ENCODE measurements around the gene NEK9.
"Not testable (repeated sequence)": the region's sequence is repeated elsewhere in the genome, so short reads cannot be mapped to it uniquely, and the experiment has no call there.

NEK9 gene
- 72.2 to 151 reads per million in 2 experiments for total RNA-seq

DNA sequence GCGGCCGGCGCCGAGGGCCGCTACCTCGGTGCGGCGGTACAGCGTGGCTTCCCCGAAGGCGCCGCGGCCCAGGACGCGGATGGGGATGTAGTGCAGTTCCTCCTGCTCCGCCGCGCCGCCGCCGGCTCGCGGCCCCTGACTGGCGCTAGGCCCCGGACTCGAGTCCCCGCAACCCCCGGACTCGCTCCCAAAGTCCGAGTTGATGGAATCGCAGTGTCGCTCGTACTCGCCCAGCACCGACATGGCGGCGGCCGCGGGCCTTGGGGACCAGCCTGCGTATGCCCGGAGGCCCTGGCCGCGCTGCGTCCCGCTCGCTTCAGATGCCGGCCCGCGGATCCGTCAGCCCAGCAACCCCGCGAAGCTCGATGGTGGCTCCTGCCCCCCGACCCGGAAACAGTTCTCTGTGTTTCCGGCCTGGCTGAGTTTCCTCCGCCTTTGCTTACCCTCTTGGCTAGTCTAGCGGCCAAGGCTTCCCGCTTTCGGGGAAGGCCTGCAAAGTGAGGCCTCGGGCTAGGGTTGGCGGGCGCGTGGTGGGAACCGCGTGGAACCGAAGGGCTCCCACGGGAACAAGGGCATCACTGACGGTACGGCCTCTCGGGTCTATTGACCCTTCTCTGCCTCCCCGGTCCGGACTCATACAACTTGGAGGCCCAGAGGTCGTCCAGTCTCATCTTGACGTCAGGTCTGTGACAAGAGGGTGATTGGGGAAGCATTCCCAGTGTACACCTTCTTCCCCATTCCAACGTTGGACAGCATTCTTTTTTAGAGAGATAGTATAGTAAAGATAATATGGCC lies at the start of gene NEK9:
TSS of gene NEK9 (minus strand) at position 370 of the 795 bp plus-strand sequence. CDS start at position 243, 127 bp downstream.
- DNase-seq (ENCODE audit: low read depth), result peak; percentile 83

- peak; percentile 87 for DNase-seq (ENCODE audit: low read depth)
Observed at GRCh38 chr14:75176142-75176820, 49.4 kb upstream of the NEK9 start, which contains the start of gene TMED10. Gene TMED10 (minus strand): TSS chr14:75176612. CDS start chr14:75176579, 33 bp downstream.

- no peak for DNase-seq (ENCODE audit: low read depth)
Observed at GRCh38 chr14:75175677-75176141, 48.9 kb upstream of the NEK9 start.

- DNase-seq (ENCODE audit: low read depth), result no peak
Observed at GRCh38 chr14:75174066-75174465, 47.2 kb upstream of the NEK9 start.

DNA sequence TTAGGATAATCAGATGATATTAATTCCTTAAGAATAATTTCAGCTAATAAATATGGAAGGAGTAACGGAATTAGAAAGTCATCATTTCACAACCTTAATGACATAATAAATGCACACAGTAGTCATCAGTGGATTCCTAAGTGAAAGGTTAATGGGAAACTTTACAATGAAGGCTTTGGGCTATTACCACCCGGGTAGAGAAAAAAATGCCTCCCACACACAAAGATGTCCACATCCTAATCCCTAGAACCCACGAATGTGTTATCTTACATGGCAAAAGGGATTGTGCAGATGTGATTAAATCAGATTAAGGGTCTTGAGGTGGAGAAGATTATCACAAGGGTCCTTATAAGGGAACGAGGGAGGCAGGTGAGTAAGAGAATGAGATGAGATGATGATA lies 43.9 kb upstream of the NEK9 start:
- no peak for DNase-seq (ENCODE audit: low read depth)

DNA sequence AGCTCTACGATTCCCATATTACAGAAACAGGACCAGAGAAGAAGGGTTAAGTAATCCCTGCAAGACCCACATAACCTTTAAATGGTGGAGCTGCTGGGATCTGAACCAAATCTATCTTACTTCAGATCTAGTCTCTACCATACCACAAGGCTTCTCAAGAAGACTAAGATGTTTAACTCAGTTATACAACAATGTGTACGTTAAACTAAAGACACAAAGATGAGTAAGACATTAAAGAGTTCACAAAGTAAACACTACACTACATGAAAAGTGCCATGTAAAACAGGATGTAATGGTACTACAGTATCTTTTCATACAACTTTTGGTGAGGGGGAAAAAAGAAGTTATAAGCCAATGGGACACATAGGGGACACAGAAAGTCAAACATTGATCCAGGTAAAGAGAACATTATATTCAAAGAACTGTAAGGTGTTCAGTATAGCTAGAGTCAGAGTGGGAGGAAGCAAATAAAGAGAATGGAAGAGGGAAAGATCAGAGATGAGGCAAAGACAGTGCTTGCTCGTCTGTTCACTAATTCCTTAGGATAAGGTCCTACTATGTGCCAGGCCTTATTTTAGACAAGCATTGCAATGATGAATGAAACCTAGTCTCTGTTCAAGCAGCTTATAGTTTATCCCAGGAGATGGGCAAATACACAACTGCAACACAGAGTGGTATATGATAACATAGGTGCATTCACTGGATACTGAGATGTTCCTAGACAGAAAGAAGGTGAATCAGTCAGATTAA lies 41.9 kb upstream of the NEK9 start:
- DNase-seq (ENCODE audit: low read depth), result no peak

GRCh38 chr14:75167325-75167724 lies 40.5 kb upstream of the NEK9 start:
- no peak for DNase-seq (ENCODE audit: low read depth)

- DNase-seq (ENCODE audit: low read depth), result no peak
Observed at GRCh38 chr14:75165586-75166391, 38.9 kb upstream of the NEK9 start.

DNA sequence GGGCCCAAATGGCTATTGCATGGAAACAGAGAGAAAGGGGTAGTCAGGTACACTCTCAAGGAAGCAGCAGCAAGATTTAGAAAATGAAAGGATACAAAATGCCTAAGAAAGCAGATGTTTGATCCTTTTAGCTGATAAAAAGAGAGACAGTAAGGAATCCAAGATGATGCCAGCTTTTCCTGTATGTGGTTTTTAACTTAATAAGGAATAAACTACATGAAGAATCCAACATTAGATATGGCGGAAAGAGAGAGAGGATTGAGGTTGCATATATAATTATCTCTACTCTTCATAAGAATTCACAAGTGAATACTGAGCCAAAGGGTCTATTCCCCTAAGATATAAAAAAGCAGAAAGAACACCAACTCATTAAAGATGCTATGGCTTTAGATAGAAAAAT lies 38.0 kb upstream of the NEK9 start:
- DNase-seq (ENCODE audit: low read depth), result no peak

DNA sequence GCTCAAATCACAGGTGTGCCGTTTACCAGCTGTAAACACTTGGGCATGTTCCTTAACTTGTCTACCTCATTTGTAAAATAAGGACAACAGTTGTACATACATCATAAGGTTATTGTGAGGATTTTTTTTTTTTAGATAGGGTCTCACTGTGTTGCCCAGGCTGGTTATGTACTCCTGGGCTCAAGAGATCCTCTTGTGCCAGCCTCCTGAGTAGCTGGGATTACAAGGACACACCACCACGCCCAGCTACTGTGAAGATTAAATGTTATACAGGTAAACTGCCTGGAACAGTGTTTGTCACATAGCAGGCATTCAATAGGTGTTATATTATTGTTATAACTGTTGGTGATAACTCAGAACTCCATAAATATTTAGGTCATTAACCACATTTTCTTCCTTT lies 36.8 kb upstream of the NEK9 start:
- DNase-seq (ENCODE audit: low read depth), result no peak

- no peak for DNase-seq (ENCODE audit: low read depth)
Observed at GRCh38 chr14:75162631-75163030, 35.8 kb upstream of the NEK9 start.

DNA sequence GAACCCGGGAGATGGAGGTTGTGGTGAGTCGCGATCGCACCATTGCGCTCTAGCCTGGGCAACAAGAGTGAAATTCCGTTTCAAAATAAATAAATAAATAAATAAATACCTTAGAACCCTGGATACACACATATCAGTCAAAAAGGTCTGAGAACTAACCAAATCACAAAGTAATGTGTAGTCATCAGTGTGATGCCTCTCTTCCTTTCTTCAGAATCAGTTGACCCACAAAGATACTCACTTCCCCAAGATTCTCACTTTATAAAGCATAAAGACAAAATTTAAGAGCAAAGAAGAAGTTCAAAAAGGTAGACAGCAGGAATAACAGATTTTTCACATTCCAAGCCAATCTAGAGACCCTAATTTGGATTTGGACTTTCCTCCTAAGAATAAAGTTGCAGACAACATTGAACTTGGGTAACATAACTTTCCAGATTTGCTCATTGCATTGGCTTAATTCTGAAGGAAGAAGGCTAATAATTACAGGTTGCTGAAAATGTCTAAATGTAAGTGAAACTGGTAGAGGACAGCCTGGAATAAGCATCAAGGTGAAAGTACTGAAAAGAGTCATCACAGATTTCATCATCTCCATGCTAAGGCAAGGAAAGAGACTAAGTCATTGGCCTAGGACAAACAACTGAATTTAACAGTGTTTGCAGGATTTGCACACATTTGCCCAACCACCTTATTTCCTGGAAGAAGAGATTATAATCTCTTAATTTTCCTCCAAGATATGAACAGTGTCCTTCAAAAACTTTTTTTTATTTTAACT lies 32.2 kb upstream of the NEK9 start:
- no peak for DNase-seq (ENCODE audit: low read depth)

DNA sequence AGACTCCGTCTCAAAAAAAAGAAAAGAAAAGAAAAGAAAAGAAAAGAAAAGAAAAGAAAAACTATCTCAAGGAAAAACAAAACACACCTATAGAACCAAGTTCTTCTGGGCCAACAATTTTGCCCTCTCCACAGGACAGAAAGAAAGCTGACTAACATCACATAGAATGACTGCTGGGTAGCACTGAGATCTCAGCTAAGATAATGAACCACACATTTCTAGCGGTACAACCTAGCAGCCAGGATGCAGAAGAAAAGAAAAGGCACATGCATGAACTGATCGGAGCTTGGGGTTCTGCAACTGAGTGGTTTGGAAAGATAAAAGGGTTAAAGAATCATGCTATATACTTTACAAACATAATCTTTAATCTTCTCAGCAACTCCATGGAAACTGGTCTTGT lies 30.1 kb upstream of the NEK9 start:
- no peak for DNase-seq (ENCODE audit: low read depth)

GRCh38 chr14:75156111-75156510 lies 29.3 kb upstream of the NEK9 start:
- DNase-seq (ENCODE audit: low read depth), result no peak

DNA sequence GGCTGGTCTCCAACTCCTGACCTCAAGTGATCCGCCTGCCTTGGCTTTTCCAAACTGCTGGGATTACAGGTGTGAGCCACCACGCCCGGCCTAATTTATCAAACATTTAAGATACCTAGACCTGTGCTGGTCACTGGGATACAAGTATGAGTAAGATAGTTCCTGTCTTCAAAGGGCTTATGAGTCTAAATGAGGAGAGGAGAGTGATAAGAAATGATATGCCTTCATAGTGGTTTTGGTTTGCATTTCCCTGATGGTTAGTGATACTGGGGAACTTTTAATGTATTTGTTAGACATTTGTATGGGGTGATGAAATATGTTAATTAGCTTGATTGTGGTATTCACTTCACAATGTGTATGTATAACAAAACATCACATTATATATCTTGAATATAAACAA lies 28.3 kb upstream of the NEK9 start:
- no peak for DNase-seq (ENCODE audit: low read depth)

DNA sequence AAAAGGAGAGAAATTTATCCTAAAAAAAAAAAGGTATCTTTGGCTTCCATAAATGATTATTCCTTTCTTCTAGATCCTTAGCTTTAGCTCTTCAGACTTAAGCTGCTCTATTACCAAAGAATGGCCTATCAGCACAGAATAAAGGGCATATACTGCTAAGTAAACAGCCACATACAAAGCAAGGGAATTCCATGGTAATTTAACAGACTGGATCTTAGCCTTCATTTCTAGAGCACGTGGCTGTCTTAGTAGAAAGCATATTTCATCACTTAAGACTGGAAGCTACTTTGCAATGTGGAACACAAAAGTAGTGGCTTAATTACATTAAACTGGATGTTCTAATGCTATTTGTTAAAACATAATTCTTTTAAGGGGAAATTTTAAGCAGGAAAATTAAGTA lies 26.4 kb upstream of the NEK9 start:
- no peak for DNase-seq (ENCODE audit: low read depth)

GRCh38 chr14:75151851-75152250 lies 25.0 kb upstream of the NEK9 start:
- no peak for DNase-seq (ENCODE audit: low read depth)

GRCh38 chr14:75150637-75151036 lies 23.8 kb upstream of the NEK9 start:
- DNase-seq (ENCODE audit: low read depth), result not testable (repeated sequence)

- no peak for DNase-seq (ENCODE audit: low read depth)
Observed at GRCh38 chr14:75150150-75150549, 23.3 kb upstream of the NEK9 start.

GRCh38 chr14:75147423-75148071 lies 20.7 kb upstream of the NEK9 start:
- no peak for DNase-seq (ENCODE audit: low read depth)

All from T follicular helper cell (primary cell).